D721Med (cell line): ENCODE results near the gene NLRC5.

Experiments used
- DNase-seq: peaks from one replicate; pipeline ENCODE4 v3.0.0; 2011; ENCODE audit warnings: low spot score; ENCODE audit not compliant: insufficient read length
- FAIRE-seq: peaks from 2 replicates; lab custom pipeline; 2011; peaks lifted over from hg19 to GRCh38; lab: Jason Lieb, UNC
- TF ChIP-seq, protein P1 (sequence below): IDR thresholded peaks from 2 replicates; pipeline ENCODE4 v1.5.1; 2012; ENCODE audit warnings: mild to moderate bottlenecking, control low read depth; ENCODE audit not compliant: insufficient read depth; ENCODE audit errors: missing control alignments

NLRC5 gene

DNA sequence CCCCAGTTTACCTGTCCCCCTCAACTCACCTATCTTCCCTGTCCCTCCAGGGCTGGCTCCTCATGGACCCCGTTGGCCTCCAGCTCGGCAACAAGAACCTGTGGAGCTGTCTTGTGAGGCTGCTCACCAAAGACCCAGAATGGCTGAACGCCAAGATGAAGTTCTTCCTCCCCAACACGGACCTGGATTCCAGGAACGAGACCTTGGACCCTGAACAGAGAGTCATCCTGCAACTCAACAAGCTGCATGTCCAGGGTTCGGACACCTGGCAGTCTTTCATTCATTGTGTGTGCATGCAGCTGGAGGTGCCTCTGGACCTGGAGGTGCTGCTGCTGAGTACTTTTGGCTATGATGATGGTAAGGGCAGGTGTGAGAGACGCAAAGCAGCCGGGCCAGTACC lies 31.3 kb downstream of the NLRC5 start:
- FAIRE-seq = no peak
- TF ChIP-seq, protein P1, sequence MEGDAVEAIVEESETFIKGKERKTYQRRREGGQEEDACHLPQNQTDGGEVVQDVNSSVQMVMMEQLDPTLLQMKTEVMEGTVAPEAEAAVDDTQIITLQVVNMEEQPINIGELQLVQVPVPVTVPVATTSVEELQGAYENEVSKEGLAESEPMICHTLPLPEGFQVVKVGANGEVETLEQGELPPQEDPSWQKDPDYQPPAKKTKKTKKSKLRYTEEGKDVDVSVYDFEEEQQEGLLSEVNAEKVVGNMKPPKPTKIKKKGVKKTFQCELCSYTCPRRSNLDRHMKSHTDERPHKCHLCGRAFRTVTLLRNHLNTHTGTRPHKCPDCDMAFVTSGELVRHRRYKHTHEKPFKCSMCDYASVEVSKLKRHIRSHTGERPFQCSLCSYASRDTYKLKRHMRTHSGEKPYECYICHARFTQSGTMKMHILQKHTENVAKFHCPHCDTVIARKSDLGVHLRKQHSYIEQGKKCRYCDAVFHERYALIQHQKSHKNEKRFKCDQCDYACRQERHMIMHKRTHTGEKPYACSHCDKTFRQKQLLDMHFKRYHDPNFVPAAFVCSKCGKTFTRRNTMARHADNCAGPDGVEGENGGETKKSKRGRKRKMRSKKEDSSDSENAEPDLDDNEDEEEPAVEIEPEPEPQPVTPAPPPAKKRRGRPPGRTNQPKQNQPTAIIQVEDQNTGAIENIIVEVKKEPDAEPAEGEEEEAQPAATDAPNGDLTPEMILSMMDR = no peak
- DNase-seq = no peak

DNA sequence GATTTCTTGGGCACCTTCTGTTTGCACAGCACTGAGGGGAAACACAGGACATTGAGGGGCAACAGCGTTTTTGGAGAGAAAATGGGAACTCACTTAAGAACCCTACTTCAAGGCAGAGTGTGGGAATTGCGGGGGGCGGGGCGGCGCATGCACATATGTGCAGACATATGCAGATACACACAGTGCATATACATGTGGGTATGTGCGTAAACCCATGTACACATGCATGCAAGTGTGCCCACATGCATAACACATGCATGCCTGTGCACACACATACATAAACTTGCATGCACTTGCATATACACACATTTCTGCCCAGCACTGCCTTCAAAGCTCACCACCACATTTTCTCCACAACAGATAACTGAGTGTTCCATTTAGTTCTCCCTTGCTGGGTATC lies 32.4 kb downstream of the NLRC5 start:
- DNase-seq (no peak), FAIRE-seq (no peak)
- TF ChIP-seq, protein P1 = no peak

DNA sequence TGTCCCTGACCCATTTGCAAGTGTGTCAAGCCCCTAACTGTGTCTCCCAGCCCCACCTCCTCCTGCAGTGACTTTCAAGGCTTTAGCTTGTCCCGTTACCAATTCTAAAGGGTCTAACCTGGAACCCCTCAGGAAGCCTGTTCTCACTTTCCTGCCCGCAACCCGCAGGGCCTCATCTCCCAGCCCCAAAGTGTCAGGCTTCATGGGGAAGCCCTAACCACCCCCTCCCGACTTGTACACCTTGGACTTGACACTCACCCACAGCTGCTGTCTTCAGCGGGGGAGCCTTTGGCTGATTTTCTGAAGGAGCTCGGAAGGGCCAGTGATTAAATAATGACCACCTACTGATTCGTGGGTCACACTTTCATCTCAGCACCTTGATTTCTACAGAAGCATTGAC lies 33.1 kb downstream of the NLRC5 start:
- no peak for DNase-seq
- TF ChIP-seq, protein P1 = no peak
- no peak for FAIRE-seq

DNA sequence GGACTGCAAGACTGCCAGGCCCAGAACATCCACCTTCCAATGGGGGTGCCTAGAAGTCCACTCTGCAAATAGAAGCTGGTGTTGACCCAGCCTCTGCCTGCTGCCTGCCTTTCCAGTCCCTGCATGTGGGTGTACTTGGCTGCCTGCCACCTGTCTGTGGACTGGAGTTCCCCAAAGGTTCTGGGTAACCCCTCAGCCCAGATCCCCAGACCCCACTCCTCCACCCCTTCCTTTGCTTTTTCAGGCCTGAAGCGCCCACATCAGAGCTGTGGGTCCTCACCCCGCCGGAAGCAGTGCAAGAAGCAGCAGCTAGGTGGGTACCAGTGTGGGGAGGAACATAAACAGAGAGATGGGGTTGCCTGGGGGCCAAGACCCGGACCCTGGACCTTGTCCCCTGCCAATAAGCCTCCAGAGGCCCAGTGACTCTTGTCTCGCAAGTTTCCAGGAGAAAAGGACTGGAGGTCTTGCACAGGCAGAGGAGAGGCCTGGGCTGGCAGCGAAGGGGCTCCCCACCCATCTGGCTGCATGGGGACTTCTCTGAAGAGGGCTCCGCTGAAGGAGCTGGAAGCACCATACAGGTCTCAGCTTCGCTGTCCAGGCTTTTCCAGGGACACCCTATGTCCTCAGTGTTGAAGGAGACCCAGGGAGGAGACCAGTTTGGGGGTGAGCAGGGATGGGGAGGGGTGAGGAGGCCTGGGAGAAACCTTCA lies 34.3 kb downstream of the NLRC5 start:
- FAIRE-seq = no peak
- no peak for DNase-seq
- TF ChIP-seq, protein P1 = no peak

DNA sequence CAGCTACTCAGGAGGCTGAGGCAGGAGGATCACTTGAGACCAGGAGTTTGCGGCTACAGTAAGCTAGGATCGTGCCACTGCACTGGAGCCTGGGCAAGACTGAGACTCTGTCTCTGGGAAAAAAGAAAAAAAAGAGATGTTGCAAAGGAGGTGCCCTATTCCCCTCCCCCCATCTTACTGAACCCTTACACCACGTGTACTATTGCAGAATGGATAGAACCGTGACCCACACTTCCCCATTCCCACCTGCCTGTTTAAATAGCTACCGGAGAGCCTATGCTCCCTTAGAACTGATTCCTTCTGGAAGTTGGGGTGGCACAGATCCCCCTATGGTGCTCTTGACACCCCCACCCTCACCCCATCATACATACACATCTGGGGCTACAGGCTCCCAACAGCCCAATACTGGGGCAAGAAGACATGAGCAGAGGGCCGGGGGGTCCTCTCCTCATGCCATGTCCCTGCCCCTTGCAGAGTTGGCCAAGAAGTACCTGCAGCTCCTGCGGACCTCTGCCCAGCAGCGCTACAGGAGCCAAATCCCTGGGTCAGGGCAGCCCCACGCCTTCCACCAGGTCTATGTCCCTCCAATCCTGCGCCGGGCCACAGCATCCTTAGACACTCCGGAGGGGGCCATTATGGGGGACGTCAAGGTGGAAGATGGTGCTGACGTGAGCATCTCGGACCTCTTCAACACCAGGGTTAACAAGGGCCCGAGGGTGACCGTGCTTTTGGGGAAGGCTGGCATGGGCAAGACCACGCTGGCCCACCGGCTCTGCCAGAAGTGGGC lies 35.7 kb downstream of the NLRC5 start:
- FAIRE-seq (no peak), DNase-seq (no peak)
- TF ChIP-seq, protein P1 = no peak

DNA sequence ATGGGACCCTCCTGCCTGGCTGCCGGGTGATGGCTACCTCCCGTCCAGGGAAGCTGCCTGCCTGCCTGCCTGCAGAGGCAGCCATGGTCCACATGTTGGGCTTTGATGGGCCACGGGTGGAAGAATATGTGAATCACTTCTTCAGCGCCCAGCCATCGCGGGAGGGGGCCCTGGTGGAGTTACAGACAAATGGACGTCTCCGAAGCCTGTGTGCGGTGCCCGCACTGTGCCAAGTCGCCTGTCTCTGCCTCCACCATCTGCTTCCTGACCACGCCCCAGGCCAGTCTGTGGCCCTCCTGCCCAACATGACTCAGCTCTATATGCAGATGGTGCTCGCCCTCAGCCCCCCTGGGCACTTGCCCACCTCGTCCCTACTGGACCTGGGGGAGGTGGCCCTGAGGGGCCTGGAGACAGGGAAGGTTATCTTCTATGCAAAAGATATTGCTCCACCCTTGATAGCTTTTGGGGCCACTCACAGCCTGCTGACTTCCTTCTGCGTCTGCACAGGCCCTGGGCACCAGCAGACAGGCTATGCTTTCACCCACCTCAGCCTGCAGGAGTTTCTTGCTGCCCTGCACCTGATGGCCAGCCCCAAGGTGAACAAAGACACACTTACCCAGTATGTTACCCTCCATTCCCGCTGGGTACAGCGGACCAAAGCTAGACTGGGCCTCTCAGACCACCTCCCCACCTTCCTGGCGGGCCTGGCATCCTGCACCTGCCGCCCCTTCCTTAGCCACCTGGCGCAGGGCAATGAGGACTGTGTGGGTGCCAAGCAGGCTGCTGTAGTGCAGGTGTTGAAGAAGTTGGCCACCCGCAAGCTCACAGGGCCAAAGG lies 36.8 kb downstream of the NLRC5 start:
- TF ChIP-seq, protein P1 = no peak
- no peak for FAIRE-seq
- no peak for DNase-seq
